NT2/D1 (cell line): ENCODE measurements around the gene PEX19.

Experiments
- SUZ12 ChIP-seq: IDR thresholded peaks from 2 replicates; pipeline ENCODE4 v1.6.1; 2011; ENCODE audit not compliant: insufficient read length, insufficient read depth; ENCODE audit errors: extremely low read depth
- YY1 ChIP-seq: IDR thresholded peaks from 2 replicates; pipeline ENCODE4 v1.6.1; 2011; ENCODE audit not compliant: insufficient read length, insufficient read depth
- ZNF274 ChIP-seq: IDR thresholded peaks from 2 replicates; pipeline ENCODE4 v1.6.1; 2011; ENCODE audit warnings: mild to moderate bottlenecking, low read depth, low read length

DNA sequence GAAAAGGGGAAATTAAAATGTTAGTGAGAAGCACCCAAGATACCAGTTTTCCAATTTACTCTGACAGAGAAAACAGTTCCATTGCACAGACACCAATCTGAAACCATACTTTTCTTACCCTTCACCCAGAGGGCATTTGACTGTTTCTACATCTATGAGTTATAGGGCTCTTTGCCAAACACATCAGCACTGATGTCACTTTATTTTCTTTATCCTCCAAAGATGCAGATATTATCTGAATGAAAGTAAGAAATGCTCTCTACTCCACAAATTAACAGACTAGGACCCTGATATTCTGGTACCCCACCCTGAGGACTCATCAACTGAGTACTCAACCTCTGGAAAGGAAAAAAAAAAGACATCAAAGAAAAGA is 24.2 kb upstream of the PEX19 start:
- TF ChIP-seq ZNF274 = no peak
- TF ChIP-seq SUZ12 = no peak
- TF ChIP-seq YY1 = no peak
